ENCODE results near the gene SWI5. TPM values are rescaled to one million over a fixed set of nuclear protein-coding genes. Genes with fewer than 3 reads are reported as not detected.

Gene SWI5
- total RNA-seq, 2 donors from 2014 or later = 33.4 to 46.9 TPM

DNA sequence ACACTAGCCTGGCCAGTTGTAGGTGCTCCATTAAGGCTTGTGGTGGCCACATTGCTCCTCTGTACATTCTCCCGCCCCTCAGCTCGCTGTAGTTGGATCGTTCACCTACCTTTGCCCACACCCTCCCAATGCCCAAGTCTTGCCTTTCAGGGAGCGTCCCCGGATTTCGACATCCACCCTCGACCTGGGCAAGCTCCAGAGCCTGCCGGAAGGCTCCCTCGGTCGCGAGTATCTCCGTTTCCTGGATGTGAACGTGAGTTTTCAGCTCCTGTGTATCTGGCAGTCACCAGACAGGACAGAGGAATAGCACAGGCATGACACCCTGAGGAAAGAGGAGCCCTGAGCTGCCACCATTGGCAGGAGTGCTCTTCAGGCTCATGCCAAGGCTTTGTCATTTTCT, 49.6 kb downstream of the SWI5 start:
- H3K9ac ChIP-seq (ENCODE audit: extremely low read depth, low read length, poor library complexity, severe bottlenecking) = no peak overlapping the region
- peaks cover 17% of the 10 kb centered on the region for H3K36me3 ChIP-seq (ENCODE audit: control insufficient read depth, insufficient read depth, low read length)
- no peaks in the 10 kb centered on the region for H3K27me3 ChIP-seq (ENCODE audit: control insufficient read depth, insufficient read depth, low read length, poor library complexity, severe bottlenecking)
- H3K36me3 Mint-ChIP-seq (ENCODE audit: low read depth) = peaks cover 31% of the 10 kb centered on the region
- no peak overlapping the region for H3K27ac ChIP-seq (ENCODE audit: low read depth, low read length)
- H3K4me3 ChIP-seq (ENCODE audit: low read length) = no peak overlapping the region
- H3K4me1 ChIP-seq (ENCODE audit: control insufficient read depth, insufficient read depth, low read length) = no peaks in the 10 kb centered on the region
- no peak for TF ChIP-seq CTCF (conservative IDR thresholded peaks at IDR 0.05)
- no peaks in the 10 kb centered on the region for H3K9me3 ChIP-seq (ENCODE audit: control insufficient read depth, low read length)
- 93 to 96% methylated on average over 13 of the region's 13 CpGs for WGBS, 2 experiments (ENCODE audit: insufficient coverage in 1 of 2, insufficient read length in 1 of 2)
- DNase-seq = no peak
- H3K27me3 Mint-ChIP-seq (ENCODE audit: insufficient read depth) = no peaks in the 10 kb centered on the region
- peaks cover 10% of the 10 kb centered on the region for H3K4me1 Mint-ChIP-seq
- no peak overlapping the region for H3K27ac Mint-ChIP-seq
- no peak overlapping the region for H3K4me3 Mint-ChIP-seq
- no peaks in the 10 kb centered on the region for H3K9me3 Mint-ChIP-seq

- no peaks in the 10 kb centered on the region for H3K9me3 ChIP-seq (ENCODE audit: control insufficient read depth, low read length)
- Mint-ChIP-seq H3K9me3 (no peaks in the 10 kb centered on the region), H3K27me3 (ENCODE audit: insufficient read depth) (no peaks in the 10 kb centered on the region), H3K4me1 (peaks cover 3% of the 10 kb centered on the region), H3K4me3 (no peak overlapping the region), H3K36me3 (ENCODE audit: low read depth) (peaks cover 37% of the 10 kb centered on the region), H3K27ac (no peak overlapping the region)
- no peak for DNase-seq
- H3K4me3 ChIP-seq (ENCODE audit: low read length) = no peak overlapping the region
- no peak for TF ChIP-seq CTCF (conservative IDR thresholded peaks at IDR 0.05)
- H3K4me1 ChIP-seq (ENCODE audit: control insufficient read depth, insufficient read depth, low read length) = no peaks in the 10 kb centered on the region
- peaks cover 15% of the 10 kb centered on the region for H3K36me3 ChIP-seq (ENCODE audit: control insufficient read depth, insufficient read depth, low read length)
- H3K9ac ChIP-seq (ENCODE audit: extremely low read depth, low read length, poor library complexity, severe bottlenecking) = no peak overlapping the region
- no peaks in the 10 kb centered on the region for H3K27me3 ChIP-seq (ENCODE audit: control insufficient read depth, insufficient read depth, low read length, poor library complexity, severe bottlenecking)
- WGBS, 2 experiments (ENCODE audit: insufficient coverage in 1 of 2, insufficient read length in 1 of 2) = 93 to 94% methylated on average over 7 to 11 of the region's 11 CpGs
- H3K27ac ChIP-seq (ENCODE audit: low read depth, low read length) = peak overlapping the region; percentile 44
Measured at GRCh38 chr9:128333451-128333869, 57.4 kb downstream of the SWI5 start.

GRCh38 chr9:128335161-128335560, 59.1 kb downstream of the SWI5 start:
- H3K4me1 ChIP-seq (ENCODE audit: control insufficient read depth, insufficient read depth, low read length) = no peaks in the 10 kb centered on the region
- H3K27me3 ChIP-seq (ENCODE audit: control insufficient read depth, insufficient read depth, low read length, poor library complexity, severe bottlenecking) = no peaks in the 10 kb centered on the region
- Mint-ChIP-seq H3K27me3 (ENCODE audit: insufficient read depth) (no peaks in the 10 kb centered on the region), H3K9me3 (no peaks in the 10 kb centered on the region), H3K4me3 (no peak overlapping the region), H3K36me3 (ENCODE audit: low read depth) (peaks cover 29% of the 10 kb centered on the region), H3K27ac (no peak overlapping the region), H3K4me1 (no peaks in the 10 kb centered on the region)
- peaks cover 15% of the 10 kb centered on the region for H3K36me3 ChIP-seq (ENCODE audit: control insufficient read depth, insufficient read depth, low read length)
- DNase-seq = no peak
- H3K4me3 ChIP-seq (ENCODE audit: low read length) = no peak overlapping the region
- H3K27ac ChIP-seq (ENCODE audit: low read depth, low read length) = no peak overlapping the region
- no peak overlapping the region for H3K9ac ChIP-seq (ENCODE audit: extremely low read depth, low read length, poor library complexity, severe bottlenecking)
- H3K9me3 ChIP-seq (ENCODE audit: control insufficient read depth, low read length) = no peaks in the 10 kb centered on the region
- WGBS, 2 experiments (ENCODE audit: insufficient coverage in 1 of 2, insufficient read length in 1 of 2) = 93 to 98% methylated on average over 7 of the region's 7 CpGs
- no peak for TF ChIP-seq CTCF (conservative IDR thresholded peaks at IDR 0.05)
